Neural cell (in vitro differentiated cells): ENCODE results near the gene PODNL1. TPM values are rescaled to one million over a fixed set of nuclear protein-coding genes. Genes with fewer than 3 reads are reported as not detected.

ENCODE experiments used
- H2AFZ ChIP-seq: fragments of 200-600, 300-800 bp; sonication (generic), shearing (Covaris generic); 2 replicates; pipeline ENCODE4 v1.6.0; 2014; ENCODE audit warnings: low read depth, mild to moderate bottlenecking, antibody characterized with exemption, low read length, moderate library complexity
- H3F3A ChIP-seq: fragments of 200-600 bp; shearing (Covaris generic); 2 replicates; pipeline ENCODE4 v1.6.1; 2016; ENCODE audit warnings: mild to moderate bottlenecking, moderate library complexity, mixed read lengths, antibody characterized with exemption, low read length; ENCODE audit not compliant: insufficient read depth, poor library complexity, severe bottlenecking
- H3K27ac ChIP-seq: fragments of 200-600, 300-800 bp; sonication (generic), shearing (Covaris generic); 2 replicates; pipeline ENCODE4 v1.5.1; 2014; ENCODE audit warnings: mild to moderate bottlenecking, low read length, moderate library complexity
- H3K27me3 ChIP-seq: fragments of 300-800, 200-600 bp; sonication (generic), shearing (Covaris generic); 2 replicates; pipeline ENCODE4 v1.6.0; 2014; ENCODE audit warnings: mild to moderate bottlenecking, low read depth, low read length, moderate library complexity; ENCODE audit not compliant: insufficient read depth
- H3K36me3 ChIP-seq: fragments of 300-800, 200-600 bp; sonication (generic), shearing (Covaris generic); 2 replicates; pipeline ENCODE4 v1.5.1; 2014; ENCODE audit warnings: mild to moderate bottlenecking, antibody characterized with exemption, low read length, moderate library complexity; ENCODE audit not compliant: insufficient read depth
- H3K4me2 ChIP-seq: fragments of 300-800, 200-600 bp; sonication (generic), shearing (Covaris generic); 2 replicates; pipeline ENCODE4 v1.6.0; 2014; ENCODE audit warnings: mild to moderate bottlenecking, low read length
- H3K4me3 ChIP-seq: fragments of 300-800, 200-600 bp; sonication (generic), shearing (Covaris generic); 2 replicates; pipeline ENCODE4 v1.5.1; 2014; ENCODE audit warnings: mild to moderate bottlenecking, low read length, moderate library complexity
- H3K79me2 ChIP-seq: fragments of 200-600 bp; shearing (Covaris generic); replicated peaks from 2 replicates; pipeline ENCODE4 v1.6.0; 2014; ENCODE audit warnings: mild to moderate bottlenecking, low read length, moderate library complexity; ENCODE audit not compliant: insufficient read depth
- H3K9ac ChIP-seq: fragments of 300-800, 200-600 bp; sonication (generic), shearing (Covaris generic); 2 replicates; pipeline ENCODE4 v1.6.1; 2016; ENCODE audit warnings: mild to moderate bottlenecking, low read length, mixed read lengths
- H3K9me2 ChIP-seq: fragments of 200-600 bp; shearing (Covaris generic); 2 replicates; pipeline ENCODE4 v1.6.1; 2016; ENCODE audit warnings: mild to moderate bottlenecking, low read length, mixed read lengths; ENCODE audit not compliant: insufficient read depth
- H3K9me3 ChIP-seq: fragments of 200-600, 300-800 bp; sonication (generic), shearing (Covaris generic); 2 replicates; pipeline ENCODE4 v1.6.1; 2016; ENCODE audit warnings: mild to moderate bottlenecking, mixed run types, low read length, moderate library complexity, mixed read lengths
- H4K20me1 ChIP-seq: fragments of 200-600 bp; shearing (Covaris generic); 2 replicates; pipeline ENCODE4 v1.6.1; 2016; ENCODE audit warnings: mild to moderate bottlenecking, mixed run types; ENCODE audit not compliant: insufficient read depth
- EP300 ChIP-seq: fragments of 450-650 bp; conservative IDR thresholded peaks from 2 replicates; pipeline ENCODE4 v1.6.1; 2014; ENCODE audit warnings: antibody characterized with exemption, mild to moderate bottlenecking, moderate library complexity; ENCODE audit not compliant: poor library complexity, severe bottlenecking
- EZH2 ChIP-seq: fragments of 200-600, 300-800 bp; shearing (Covaris generic), sonication (generic); IDR thresholded peaks from 2 replicates; pipeline ENCODE4 v1.6.1; 2014; ENCODE audit warnings: antibody characterized with exemption, low read length, borderline replicate concordance, mild to moderate bottlenecking; ENCODE audit not compliant: insufficient read depth, poor library complexity, severe bottlenecking
- MXI1 ChIP-seq: fragments of 450-650 bp; conservative IDR thresholded peaks from 2 replicates; pipeline ENCODE4 v1.6.1; 2014; ENCODE audit warnings: antibody characterized with exemption, mild to moderate bottlenecking; ENCODE audit not compliant: poor library complexity, severe bottlenecking
- POLR2AphosphoS5 ChIP-seq: IDR thresholded peaks from 2 replicates; pipeline ENCODE4 v1.6.1; 2012
- RAD21 ChIP-seq: fragments of 450-650 bp; conservative IDR thresholded peaks from 2 replicates; pipeline ENCODE4 v1.6.1; 2014; ENCODE audit warnings: antibody characterized with exemption, mild to moderate bottlenecking, moderate library complexity
- SMC3 ChIP-seq: fragments of 450-650 bp; conservative IDR thresholded peaks from 2 replicates; pipeline ENCODE4 v1.6.1; 2014; ENCODE audit warnings: antibody characterized with exemption, mild to moderate bottlenecking, moderate library complexity; ENCODE audit not compliant: poor library complexity
- TAF1 ChIP-seq: IDR thresholded peaks from 2 replicates; pipeline ENCODE4 v1.6.1; 2012; ENCODE audit warnings: low read depth
- polyA plus RNA-seq: library from polyadenylated mRNA; depleted of rRNA; stranded (reverse); fragments of >200 nt; gene quantifications from 2 replicates; pipeline ENCODE4 v1.2.3, GENCODE V29; 2014
- TF ChIP-seq, protein P1 (sequence below): IDR thresholded peaks from 2 replicates; pipeline ENCODE4 v1.6.1; 2012; ENCODE audit warnings: borderline replicate concordance
- TF ChIP-seq, protein P2 (sequence below): fragments of 450-650 bp; IDR thresholded peaks from 2 replicates; pipeline ENCODE4 v1.5.1; 2014; ENCODE audit warnings: antibody characterized with exemption, mild to moderate bottlenecking, moderate library complexity; ENCODE audit not compliant: poor library complexity, severe bottlenecking

Gene PODNL1
- polyA plus RNA-seq, 1 donor from 2014 or later, result not detected

DNA sequence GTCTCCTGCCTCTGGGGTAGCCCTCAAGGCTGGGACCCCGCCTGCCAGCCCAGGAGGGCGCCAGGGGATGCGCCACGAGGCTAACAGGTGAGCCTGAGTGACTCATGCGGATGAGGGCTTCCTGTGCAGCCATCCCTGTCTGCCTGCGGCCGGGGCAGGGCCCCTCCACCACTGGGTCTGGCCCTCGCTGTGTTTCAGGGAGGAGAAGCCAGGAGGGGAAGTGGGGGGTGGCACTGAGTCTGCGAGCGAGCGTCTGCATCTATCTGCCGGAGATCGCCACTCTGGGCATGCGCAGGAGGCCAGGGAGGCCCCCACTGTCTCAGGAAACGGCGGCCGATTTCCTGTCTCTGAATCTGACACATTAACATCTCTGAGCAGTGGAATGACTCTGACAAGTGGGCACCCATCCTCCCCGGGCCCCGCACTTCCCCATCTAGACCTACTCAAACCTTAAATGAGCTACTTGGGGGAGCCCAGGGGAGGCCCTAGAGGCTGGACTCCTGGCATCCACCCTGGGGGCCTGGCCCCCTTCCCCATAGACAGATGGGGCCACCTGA lies 48.2 kb upstream of the PODNL1 start:
- Histone ChIP-seq H3K79me2 (no peaks in the 10 kb centered on the region), H3K9ac (no peak overlapping the region), H3K27ac (no peak overlapping the region), H3F3A (no peaks in the 10 kb centered on the region), H3K9me3 (no peaks in the 10 kb centered on the region), H3K27me3 (no peaks in the 10 kb centered on the region), H3K4me2 (no peak overlapping the region), H2AFZ (no peak overlapping the region), H3K9me2 (no peaks in the 10 kb centered on the region), H3K4me3 (no peak overlapping the region), H3K36me3 (no peaks in the 10 kb centered on the region), H4K20me1 (no peaks in the 10 kb centered on the region)
- TF ChIP-seq EZH2, result no peak
- no peak for TF ChIP-seq RAD21
- TF ChIP-seq, protein P1, sequence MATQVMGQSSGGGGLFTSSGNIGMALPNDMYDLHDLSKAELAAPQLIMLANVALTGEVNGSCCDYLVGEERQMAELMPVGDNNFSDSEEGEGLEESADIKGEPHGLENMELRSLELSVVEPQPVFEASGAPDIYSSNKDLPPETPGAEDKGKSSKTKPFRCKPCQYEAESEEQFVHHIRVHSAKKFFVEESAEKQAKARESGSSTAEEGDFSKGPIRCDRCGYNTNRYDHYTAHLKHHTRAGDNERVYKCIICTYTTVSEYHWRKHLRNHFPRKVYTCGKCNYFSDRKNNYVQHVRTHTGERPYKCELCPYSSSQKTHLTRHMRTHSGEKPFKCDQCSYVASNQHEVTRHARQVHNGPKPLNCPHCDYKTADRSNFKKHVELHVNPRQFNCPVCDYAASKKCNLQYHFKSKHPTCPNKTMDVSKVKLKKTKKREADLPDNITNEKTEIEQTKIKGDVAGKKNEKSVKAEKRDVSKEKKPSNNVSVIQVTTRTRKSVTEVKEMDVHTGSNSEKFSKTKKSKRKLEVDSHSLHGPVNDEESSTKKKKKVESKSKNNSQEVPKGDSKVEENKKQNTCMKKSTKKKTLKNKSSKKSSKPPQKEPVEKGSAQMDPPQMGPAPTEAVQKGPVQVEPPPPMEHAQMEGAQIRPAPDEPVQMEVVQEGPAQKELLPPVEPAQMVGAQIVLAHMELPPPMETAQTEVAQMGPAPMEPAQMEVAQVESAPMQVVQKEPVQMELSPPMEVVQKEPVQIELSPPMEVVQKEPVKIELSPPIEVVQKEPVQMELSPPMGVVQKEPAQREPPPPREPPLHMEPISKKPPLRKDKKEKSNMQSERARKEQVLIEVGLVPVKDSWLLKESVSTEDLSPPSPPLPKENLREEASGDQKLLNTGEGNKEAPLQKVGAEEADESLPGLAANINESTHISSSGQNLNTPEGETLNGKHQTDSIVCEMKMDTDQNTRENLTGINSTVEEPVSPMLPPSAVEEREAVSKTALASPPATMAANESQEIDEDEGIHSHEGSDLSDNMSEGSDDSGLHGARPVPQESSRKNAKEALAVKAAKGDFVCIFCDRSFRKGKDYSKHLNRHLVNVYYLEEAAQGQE, result no peak
- TF ChIP-seq TAF1, result no peak
- TF ChIP-seq EP300, result no peak
- TF ChIP-seq, protein P2, sequence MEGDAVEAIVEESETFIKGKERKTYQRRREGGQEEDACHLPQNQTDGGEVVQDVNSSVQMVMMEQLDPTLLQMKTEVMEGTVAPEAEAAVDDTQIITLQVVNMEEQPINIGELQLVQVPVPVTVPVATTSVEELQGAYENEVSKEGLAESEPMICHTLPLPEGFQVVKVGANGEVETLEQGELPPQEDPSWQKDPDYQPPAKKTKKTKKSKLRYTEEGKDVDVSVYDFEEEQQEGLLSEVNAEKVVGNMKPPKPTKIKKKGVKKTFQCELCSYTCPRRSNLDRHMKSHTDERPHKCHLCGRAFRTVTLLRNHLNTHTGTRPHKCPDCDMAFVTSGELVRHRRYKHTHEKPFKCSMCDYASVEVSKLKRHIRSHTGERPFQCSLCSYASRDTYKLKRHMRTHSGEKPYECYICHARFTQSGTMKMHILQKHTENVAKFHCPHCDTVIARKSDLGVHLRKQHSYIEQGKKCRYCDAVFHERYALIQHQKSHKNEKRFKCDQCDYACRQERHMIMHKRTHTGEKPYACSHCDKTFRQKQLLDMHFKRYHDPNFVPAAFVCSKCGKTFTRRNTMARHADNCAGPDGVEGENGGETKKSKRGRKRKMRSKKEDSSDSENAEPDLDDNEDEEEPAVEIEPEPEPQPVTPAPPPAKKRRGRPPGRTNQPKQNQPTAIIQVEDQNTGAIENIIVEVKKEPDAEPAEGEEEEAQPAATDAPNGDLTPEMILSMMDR, result no peak
- no peak for TF ChIP-seq MXI1
- TF ChIP-seq SMC3, result no peak
- TF ChIP-seq POLR2AphosphoS5, result no peak

DNA sequence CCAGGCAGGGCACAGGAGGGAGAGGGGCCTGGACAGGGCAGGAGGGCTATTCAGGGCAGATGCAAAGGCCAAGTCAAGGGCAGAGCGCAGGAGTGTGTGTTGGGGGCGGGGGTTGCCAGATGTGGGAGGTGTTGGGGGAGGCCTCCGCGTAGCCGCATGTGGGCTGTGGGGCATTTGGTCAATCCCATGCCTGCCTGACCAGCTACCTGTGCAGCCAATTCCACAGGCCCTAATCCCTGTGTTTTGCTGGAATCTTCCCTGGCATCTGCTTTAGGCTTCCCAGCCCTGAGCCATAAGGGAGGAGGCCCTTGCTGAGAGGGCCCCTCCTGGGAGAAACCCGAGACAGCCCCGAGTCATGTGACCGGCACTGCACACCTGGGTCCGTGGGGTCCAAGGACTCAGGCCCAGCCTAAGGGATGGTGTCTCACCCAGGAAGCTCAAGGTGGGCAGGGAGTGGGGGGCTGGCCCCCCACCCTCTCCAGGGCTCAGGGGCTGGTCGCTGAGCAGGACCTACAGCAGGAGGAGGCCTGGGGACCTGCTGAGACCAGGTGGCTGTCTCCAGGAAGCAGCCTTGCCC lies 47.6 kb upstream of the PODNL1 start:
- TF ChIP-seq, protein P1, result no peak
- TF ChIP-seq EZH2, result no peak
- no peak for TF ChIP-seq RAD21
- TF ChIP-seq SMC3, result no peak
- TF ChIP-seq, protein P2, result no peak
- TF ChIP-seq MXI1, result no peak
- no peak for TF ChIP-seq POLR2AphosphoS5
- TF ChIP-seq EP300, result no peak
- TF ChIP-seq TAF1, result no peak
- Histone ChIP-seq H3K27me3 (no peaks in the 10 kb centered on the region), H3K9me3 (no peaks in the 10 kb centered on the region), H3F3A (no peaks in the 10 kb centered on the region), H3K4me2 (no peak overlapping the region), H3K9me2 (no peaks in the 10 kb centered on the region), H3K79me2 (no peaks in the 10 kb centered on the region), H3K27ac (no peak overlapping the region), H3K9ac (no peak overlapping the region), H4K20me1 (no peaks in the 10 kb centered on the region), H3K4me3 (no peak overlapping the region), H3K36me3 (no peaks in the 10 kb centered on the region), H2AFZ (no peak overlapping the region)
